A204.1 (cell line): ENCODE results near the gene SMIM35.

ENCODE experiments used
- FAIRE-seq: peaks from 2 replicates; lab custom pipeline; 2012; peaks lifted over from hg19 to GRCh38; lab: Jason Lieb, UNC

SMIM35 gene

GRCh38 chr11:118086913-118087768 is at the start of gene SMIM35:
TSS of gene SMIM35 (minus strand) at chr11:118086963. CDS start at chr11:118086757, 206 bp downstream.
- no peak for FAIRE-seq

DNA sequence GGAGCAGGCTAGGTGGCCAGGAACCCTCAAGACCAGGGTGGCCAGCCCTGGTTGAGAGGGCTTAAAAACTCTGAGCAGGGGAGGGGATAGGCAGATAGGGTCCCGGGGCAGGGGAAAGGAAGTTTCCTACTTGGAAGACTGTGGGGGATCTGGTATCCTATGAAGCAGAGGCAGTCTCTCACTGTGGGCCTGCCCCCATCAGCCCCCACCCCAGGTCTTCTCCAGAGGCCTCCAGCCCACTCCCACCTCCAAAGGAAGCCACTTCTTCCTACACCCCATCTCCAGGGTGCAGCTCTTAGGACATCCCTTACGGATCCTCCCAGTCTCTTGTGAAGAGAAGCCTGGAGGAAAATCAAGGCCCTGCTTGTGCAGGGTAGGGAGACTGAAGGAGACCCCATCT is 49.6 kb upstream of the SMIM35 start:
- FAIRE-seq, result no peak

DNA sequence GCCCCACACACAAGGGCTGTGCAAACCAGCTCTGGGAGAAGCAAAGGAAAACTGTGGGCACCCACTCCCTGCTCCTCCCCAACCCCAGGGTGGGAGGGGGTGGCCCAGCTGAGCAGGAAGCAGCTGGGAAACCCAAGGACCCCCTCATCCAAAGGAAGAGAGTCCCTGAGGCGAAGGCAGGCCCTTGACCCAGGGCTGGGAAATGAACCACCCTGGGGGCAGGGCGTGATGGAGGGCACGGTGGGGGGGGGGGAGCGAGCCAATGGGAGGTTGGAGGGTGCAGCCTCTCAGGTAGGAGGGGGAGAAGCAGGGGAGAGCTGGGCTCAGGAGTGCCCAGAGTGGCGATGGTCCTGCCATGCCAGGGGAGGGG is 49.0 kb upstream of the SMIM35 start:
- FAIRE-seq, result no peak

- FAIRE-seq, result no peak
Measured at GRCh38 chr11:118135051-118135795, 48.5 kb upstream of the SMIM35 start.

GRCh38 chr11:118133816-118134215 is 47.1 kb upstream of the SMIM35 start:
- no peak for FAIRE-seq

- FAIRE-seq, result no peak
Measured at GRCh38 chr11:118132385-118133151, 45.8 kb upstream of the SMIM35 start.

GRCh38 chr11:118129471-118130172 is 42.9 kb upstream of the SMIM35 start:
- FAIRE-seq, result no peak

DNA sequence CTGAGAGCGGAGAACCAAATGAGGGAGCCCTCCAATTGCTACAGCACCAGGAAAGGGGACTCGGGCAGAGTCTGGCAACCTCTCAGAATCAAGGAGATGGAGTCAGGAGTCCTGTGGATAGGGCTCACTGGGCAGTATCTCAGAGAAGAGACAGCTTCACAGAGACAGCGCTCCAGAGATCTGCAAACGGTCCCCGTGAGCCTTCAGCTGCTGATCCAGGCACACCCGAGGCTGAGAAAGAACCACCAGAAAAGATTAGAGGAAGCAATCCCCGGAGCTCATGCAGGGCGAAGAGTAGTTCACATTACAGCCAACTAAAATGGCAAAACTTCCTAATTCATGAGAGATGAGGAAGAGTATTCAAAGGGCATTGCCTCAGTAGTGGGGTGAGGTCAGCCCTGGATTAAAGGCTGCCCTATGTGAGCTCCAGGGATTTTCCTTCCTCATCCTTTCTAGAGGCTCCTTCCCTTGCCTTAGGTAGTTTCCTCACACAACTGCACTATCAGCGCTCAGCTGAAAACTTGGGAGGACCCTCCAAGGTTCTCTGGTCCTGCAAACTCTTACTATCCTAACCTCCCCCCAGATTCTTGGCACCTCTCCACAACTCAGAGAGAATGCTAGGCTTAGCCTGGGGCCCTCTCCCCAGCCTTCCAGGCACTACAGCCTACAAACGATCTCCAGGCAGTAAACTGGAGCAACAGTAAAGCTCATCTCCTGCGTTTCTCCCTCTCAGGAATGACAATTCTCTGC is 42.1 kb upstream of the SMIM35 start:
- FAIRE-seq, result no peak

GRCh38 chr11:118128310-118128709 is 41.5 kb upstream of the SMIM35 start:
- FAIRE-seq, result no peak

- FAIRE-seq, result no peak
Measured at GRCh38 chr11:118126082-118126838, 39.5 kb upstream of the SMIM35 start.

- no peak for FAIRE-seq
Measured at GRCh38 chr11:118124929-118125535, 38.3 kb upstream of the SMIM35 start.

DNA sequence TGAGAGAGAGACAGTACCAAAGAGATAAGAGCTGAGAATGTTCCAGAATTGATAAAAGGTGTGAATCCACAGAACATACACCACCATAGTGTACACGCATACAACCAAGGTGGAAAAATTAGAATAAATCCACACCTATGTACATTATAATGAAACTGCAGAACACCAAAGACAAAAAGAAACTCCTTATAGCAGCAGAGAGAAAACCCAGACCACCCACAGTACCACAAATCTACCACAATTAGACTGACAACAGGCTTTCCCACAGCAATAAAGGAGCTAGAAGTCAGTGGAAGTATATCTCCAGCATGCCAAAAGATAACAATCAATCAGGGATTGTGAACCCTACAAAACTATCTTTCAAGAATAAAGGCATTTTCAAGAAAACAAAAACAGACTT is 34.0 kb upstream of the SMIM35 start:
- FAIRE-seq, result no peak

- FAIRE-seq, result no peak
Measured at GRCh38 chr11:118117790-118118601, 31.2 kb upstream of the SMIM35 start.

DNA sequence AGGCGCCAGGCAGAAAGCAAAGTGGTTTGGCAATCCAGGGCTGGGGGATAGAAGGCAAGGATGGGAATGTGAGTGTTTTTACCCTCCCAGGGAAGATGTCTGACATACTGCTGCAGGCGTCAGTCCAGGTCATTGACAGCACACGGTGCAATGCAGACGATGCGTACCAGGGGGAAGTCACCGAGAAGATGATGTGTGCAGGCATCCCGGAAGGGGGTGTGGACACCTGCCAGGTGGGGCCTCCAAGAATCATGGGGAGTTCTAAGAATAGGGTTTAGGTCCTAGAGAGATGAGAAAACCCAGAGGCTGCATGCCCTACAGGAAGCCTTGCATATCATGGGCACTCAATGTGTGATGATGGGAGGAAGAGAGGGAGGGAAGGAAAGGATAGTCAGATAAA is 28.3 kb upstream of the SMIM35 start:
- FAIRE-seq, result no peak

GRCh38 chr11:118114266-118114665 is 27.5 kb upstream of the SMIM35 start:
- no peak for FAIRE-seq

DNA sequence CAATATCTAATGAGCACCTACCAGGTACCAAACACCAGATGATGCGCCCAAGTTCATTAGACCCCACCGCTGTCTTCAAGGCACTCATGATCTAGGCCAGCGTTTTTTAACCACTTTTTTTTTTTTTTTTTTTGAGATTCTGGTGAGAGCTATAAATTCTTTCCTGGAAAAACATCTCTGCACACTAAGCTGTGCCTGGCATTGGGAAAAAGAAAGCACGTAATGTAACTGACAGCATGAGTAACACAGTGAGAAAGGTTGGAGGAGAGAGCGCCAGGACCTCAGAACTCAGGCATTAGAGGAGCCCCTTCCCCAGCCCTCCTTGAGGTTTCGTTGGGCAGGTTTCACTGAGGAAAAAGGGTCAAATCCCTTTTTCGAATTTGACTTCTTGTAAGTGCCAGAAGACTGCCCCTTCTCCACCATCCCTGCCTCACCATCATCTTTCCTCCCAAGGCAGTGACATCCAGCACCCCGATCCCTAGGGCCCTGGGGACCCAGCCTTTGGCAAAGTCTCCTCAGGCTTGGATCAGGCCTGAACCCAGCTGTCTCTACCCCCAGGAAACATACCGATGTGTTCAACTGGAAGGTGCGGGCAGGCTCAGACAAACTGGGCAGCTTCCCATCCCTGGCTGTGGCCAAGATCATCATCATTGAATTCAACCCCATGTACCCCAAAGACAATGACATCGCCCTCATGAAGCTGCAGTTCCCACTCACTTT is 26.1 kb upstream of the SMIM35 start:
- FAIRE-seq, result no peak

DNA sequence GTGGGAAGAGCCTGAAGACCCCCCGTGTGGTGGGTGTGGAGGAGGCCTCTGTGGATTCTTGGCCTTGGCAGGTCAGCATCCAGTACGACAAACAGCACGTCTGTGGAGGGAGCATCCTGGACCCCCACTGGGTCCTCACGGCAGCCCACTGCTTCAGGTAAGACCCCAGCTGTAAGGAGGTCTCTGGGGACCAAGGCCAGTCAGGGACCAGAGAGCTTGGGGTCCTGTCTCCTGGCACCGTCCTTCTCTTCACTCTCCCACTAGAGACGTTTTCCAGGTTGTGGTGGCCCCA is 24.9 kb upstream of the SMIM35 start:
- FAIRE-seq, result no peak

DNA sequence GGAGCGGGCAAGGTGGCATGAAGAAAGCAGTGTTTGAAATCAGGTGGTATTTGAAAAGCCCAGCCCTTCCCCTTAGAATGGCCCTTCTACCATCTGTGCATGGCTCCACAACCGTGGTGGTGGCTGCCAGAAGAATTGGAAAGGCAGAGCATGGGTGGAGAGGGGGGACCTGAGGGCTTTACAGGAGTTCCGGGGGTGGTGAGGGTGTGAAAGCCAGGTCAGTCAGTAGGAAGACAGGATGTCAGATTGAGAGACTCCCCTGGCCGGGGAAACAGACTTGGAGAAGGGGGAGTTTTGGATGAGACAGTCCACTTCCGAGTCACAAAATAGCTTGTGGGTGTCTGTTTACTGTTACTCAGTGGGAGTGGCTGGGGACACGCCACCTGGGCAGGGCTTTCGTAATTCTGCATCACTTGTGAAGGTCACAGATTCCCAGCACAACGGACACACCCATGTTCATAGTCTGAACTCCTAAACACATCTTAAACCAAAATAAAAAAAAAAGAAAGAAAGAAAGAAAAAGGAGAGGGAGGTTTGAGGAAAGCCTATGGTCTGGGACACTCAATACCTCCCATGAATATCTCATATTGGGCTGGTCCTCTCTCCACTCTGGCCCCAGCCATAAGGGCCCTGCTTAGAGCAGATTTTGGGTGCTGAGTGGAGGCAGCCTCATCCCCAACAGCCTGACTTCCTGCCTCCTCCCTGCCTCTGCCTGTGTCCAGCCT is 24.4 kb upstream of the SMIM35 start:
- no peak for FAIRE-seq
